HG03469 (cell line): ENCODE results near the gene FARP1.

Experiments
- ATAC-seq: cut with Tn5 transposase; IDR thresholded peaks from one replicate; pipeline ENCODE4 v1.9.1; 2021; ENCODE audit warnings: mild to moderate bottlenecking, moderate library complexity, moderate number of reproducible peaks; ENCODE audit not compliant: unreplicated experiment

Gene FARP1

GRCh38 chr13:98377635-98378378 is 234.9 kb downstream of the FARP1 start:
- ATAC-seq = no peak

GRCh38 chr13:98384739-98385138 is 241.8 kb downstream of the FARP1 start:
- no peak for ATAC-seq

- no peak for ATAC-seq
These were observed 242.7 kb downstream of the FARP1 start for GRCh38 chr13:98385606-98386005.

GRCh38 chr13:98386637-98387036 is 243.7 kb downstream of the FARP1 start:
- no peak for ATAC-seq

GRCh38 chr13:98389319-98389718 is 246.4 kb downstream of the FARP1 start:
- ATAC-seq = no peak

GRCh38 chr13:98390086-98390715 is 247.3 kb downstream of the FARP1 start:
- ATAC-seq = no peak

GRCh38 chr13:98393873-98394272 is 251.0 kb downstream of the FARP1 start:
- ATAC-seq = no peak

GRCh38 chr13:98394820-98395510 is 252.1 kb downstream of the FARP1 start:
- no peak for ATAC-seq

GRCh38 chr13:98396071-98396710 is 253.3 kb downstream of the FARP1 start:
- no peak for ATAC-seq

- no peak for ATAC-seq
These were observed 254.3 kb downstream of the FARP1 start for GRCh38 chr13:98397221-98397620.

- no peak for ATAC-seq
These were observed 255.0 kb downstream of the FARP1 start for GRCh38 chr13:98397861-98398260.

GRCh38 chr13:98398581-98398980 is 255.7 kb downstream of the FARP1 start:
- ATAC-seq = no peak

GRCh38 chr13:98399756-98400155 is 256.9 kb downstream of the FARP1 start:
- ATAC-seq = no peak

GRCh38 chr13:98401934-98402333 is 259.0 kb downstream of the FARP1 start:
- no peak for ATAC-seq

- no peak for ATAC-seq
These were observed 260.2 kb downstream of the FARP1 start for GRCh38 chr13:98403076-98403475.

- no peak for ATAC-seq
These were observed 262.2 kb downstream of the FARP1 start for GRCh38 chr13:98405107-98405571.

- ATAC-seq = no peak
These were observed 262.9 kb downstream of the FARP1 start for GRCh38 chr13:98405690-98406344.

- ATAC-seq = no peak
These were observed 263.5 kb downstream of the FARP1 start for GRCh38 chr13:98406427-98406826.

GRCh38 chr13:98406971-98407370 is 264.1 kb downstream of the FARP1 start:
- no peak for ATAC-seq

GRCh38 chr13:98407575-98407974 is 264.7 kb downstream of the FARP1 start:
- no peak for ATAC-seq

- no peak for ATAC-seq
These were observed 266.4 kb downstream of the FARP1 start for GRCh38 chr13:98409281-98409680.
